DMS 273 (cell line): ENCODE data around the gene CHST13.
A peak's percentile ranks its signal among the peaks of the same experiment; 100 is the strongest.
"Not testable (repeated sequence)": the region's sequence is repeated elsewhere in the genome, so short reads cannot be mapped to it uniquely, and the experiment has no call there.

ENCODE experiments used
- DNase-seq: peaks from one replicate; lab custom pipeline; 2025; ENCODE audit not compliant: unreplicated experiment; lab: John Stamatoyannopoulos, UW

Gene CHST13

GRCh38 chr3:126525091-126525852, 1.3 kb downstream of the CHST13 start:
- DNase-seq, result no peak

GRCh38 chr3:126525853-126526667, 2.1 kb downstream of the CHST13 start:
- DNase-seq, result peak; percentile 35

- no peak for DNase-seq
These were observed 2.7 kb downstream of the CHST13 start for GRCh38 chr3:126526668-126527005.

GRCh38 chr3:126527006-126527405, 3.1 kb downstream of the CHST13 start:
- no peak for DNase-seq

GRCh38 chr3:126527455-126528211, 3.7 kb downstream of the CHST13 start:
- no peak for DNase-seq

GRCh38 chr3:126528419-126528799, 4.5 kb downstream of the CHST13 start:
- DNase-seq, result no peak

- no peak for DNase-seq
These were observed 5.0 kb downstream of the CHST13 start for GRCh38 chr3:126528800-126529541.

- peak; percentile 43 for DNase-seq
These were observed 5.7 kb downstream of the CHST13 start for GRCh38 chr3:126529585-126530170.

GRCh38 chr3:126530171-126531050, 6.5 kb downstream of the CHST13 start:
- DNase-seq, result no peak

- DNase-seq, result no peak
These were observed 7.0 kb downstream of the CHST13 start for GRCh38 chr3:126531051-126531330.

- no peak for DNase-seq
These were observed 9.6 kb downstream of the CHST13 start for GRCh38 chr3:126533506-126533905.

- not testable (repeated sequence) for DNase-seq
These were observed 10.8 kb downstream of the CHST13 start for GRCh38 chr3:126534716-126535115.

GRCh38 chr3:126535636-126536035, 11.7 kb downstream of the CHST13 start:
- DNase-seq, result no peak

- DNase-seq, result no peak
These were observed 12.2 kb downstream of the CHST13 start for GRCh38 chr3:126536126-126536525.

GRCh38 chr3:126537116-126537729, 13.3 kb downstream of the CHST13 start:
- DNase-seq, result no peak

- peak; percentile 65 for DNase-seq
These were observed 13.9 kb downstream of the CHST13 start for GRCh38 chr3:126537730-126538281.

GRCh38 chr3:126538316-126538715, 14.4 kb downstream of the CHST13 start:
- DNase-seq, result no peak

- peak; percentile 37 for DNase-seq
These were observed 15.0 kb downstream of the CHST13 start for GRCh38 chr3:126538966-126539365.
